Measurements from ENCODE around the gene P2RY8.
"Not testable (repeated sequence)": the region's sequence is repeated elsewhere in the genome, so short reads cannot be mapped to it uniquely, and the experiment has no call there.

The P2RY8 gene

DNA sequence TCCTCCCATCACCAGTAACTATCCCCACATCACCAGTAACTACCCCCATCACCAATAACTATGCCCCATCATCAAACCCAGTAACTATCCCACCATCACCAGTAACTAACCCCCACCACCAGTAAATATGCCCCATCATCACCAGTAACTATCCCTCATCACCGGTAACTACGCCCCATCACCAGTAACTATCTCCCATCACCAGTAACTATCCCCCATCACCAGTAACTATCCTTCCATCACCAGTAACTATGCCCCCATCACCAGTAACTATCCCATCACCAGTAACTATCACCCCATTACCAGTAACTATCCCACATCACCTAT is 87.2 kb downstream of the P2RY8 start:
- Histone ChIP-seq H3K36me3 (ENCODE audit: control insufficient read depth in 2 of 2, insufficient read depth in 1 of 2, low read length in 2 of 2) (peaks cover 0 to 14% of the 10 kb centered on the region in 2 experiments; a peak in 1 of 3 replicates), H3K27ac (ENCODE audit: extremely low read depth, low read depth, low read length) (no peak overlapping the region), H3K4me3 (ENCODE audit: low read depth, low read length) (no peak overlapping the region), H3K4me1 (ENCODE audit: control insufficient read depth, insufficient read depth, low read length) (no peaks in the 10 kb centered on the region), H3K9me3 (ENCODE audit: control insufficient read depth, insufficient read depth, low read depth, low read length) (no peaks in the 10 kb centered on the region)
- TF ChIP-seq GLIS1 (tag by site-specific recombination; IDR thresholded peaks at IDR 0.05) (no peak), ZNF514 (tag by site-specific recombination; IDR thresholded peaks at IDR 0.05) (no peak), ZNF549 (tag by site-specific recombination; IDR thresholded peaks at IDR 0.05) (no peak)
- ChIA-PET POLR2A (no interaction called here), CTCF (no interaction called here)

DNA sequence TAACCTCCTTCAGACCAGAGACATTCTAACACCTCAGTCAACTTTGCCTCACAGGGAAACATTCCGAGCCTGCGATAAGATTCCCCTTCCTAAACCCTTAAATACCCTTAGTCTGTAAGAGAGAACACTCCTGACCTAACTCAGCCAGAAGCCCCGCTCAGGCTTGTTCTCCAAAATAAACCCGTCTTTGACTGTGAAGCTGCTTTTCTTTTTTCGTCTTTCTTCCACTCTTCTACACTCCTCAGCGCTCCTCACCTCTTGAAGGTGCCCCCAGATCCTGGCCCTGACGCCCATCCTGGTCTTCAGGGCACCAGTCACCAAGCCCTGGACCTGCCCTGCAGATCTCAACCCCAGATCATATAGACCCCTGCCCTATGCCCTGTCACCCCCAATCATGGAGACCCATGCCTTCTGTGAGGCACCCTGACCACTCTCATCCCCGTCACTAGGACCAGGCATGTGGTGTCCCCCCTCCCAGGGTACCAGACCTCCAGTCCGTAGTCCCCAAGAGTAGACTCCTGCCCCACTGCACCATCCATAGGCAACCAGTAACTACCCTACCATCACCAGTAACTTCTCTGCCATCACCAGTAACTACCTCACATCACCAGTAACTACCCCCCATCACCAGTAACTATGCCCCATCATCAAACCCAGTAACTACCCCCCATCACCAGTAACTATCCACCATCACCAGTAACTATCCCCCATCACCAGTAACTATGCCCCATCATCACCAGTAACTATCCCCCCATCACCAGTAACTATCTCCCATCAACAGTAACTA is 87.8 kb downstream of the P2RY8 start:
- H3K4me1 ChIP-seq (ENCODE audit: control insufficient read depth, insufficient read depth, low read length), result no peaks in the 10 kb centered on the region
- CTCF ChIA-PET, result no interaction called here
- TF ChIP-seq, protein P1, sequence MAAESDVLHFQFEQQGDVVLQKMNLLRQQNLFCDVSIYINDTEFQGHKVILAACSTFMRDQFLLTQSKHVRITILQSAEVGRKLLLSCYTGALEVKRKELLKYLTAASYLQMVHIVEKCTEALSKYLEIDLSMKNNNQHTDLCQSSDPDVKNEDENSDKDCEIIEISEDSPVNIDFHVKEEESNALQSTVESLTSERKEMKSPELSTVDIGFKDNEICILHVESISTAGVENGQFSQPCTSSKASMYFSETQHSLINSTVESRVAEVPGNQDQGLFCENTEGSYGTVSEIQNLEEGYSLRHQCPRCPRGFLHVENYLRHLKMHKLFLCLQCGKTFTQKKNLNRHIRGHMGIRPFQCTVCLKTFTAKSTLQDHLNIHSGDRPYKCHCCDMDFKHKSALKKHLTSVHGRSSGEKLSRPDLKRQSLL (tag by site-specific recombination; IDR thresholded peaks at IDR 0.05), result no peak
- TF ChIP-seq ZNF354C (tag by site-specific recombination; IDR thresholded peaks at IDR 0.05; ENCODE audit: borderline replicate concordance, low read depth), result no peak
- TF ChIP-seq, protein P2, sequence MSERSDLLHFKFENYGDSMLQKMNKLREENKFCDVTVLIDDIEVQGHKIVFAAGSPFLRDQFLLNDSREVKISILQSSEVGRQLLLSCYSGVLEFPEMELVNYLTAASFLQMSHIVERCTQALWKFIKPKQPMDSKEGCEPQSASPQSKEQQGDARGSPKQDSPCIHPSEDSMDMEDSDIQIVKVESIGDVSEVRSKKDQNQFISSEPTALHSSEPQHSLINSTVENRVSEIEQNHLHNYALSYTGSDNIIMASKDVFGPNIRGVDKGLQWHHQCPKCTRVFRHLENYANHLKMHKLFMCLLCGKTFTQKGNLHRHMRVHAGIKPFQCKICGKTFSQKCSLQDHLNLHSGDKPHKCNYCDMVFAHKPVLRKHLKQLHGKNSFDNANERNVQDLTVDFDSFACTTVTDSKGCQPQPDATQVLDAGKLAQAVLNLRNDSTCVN (tag by site-specific recombination; optimal IDR thresholded peaks at IDR 0.05), result no peak
- TF ChIP-seq ZBTB21 (tag by site-specific recombination; IDR thresholded peaks at IDR 0.05), result no peak
- TF ChIP-seq ZNF37A (tag by site-specific recombination; IDR thresholded peaks at IDR 0.05), result no peak
- TF ChIP-seq, protein P3, sequence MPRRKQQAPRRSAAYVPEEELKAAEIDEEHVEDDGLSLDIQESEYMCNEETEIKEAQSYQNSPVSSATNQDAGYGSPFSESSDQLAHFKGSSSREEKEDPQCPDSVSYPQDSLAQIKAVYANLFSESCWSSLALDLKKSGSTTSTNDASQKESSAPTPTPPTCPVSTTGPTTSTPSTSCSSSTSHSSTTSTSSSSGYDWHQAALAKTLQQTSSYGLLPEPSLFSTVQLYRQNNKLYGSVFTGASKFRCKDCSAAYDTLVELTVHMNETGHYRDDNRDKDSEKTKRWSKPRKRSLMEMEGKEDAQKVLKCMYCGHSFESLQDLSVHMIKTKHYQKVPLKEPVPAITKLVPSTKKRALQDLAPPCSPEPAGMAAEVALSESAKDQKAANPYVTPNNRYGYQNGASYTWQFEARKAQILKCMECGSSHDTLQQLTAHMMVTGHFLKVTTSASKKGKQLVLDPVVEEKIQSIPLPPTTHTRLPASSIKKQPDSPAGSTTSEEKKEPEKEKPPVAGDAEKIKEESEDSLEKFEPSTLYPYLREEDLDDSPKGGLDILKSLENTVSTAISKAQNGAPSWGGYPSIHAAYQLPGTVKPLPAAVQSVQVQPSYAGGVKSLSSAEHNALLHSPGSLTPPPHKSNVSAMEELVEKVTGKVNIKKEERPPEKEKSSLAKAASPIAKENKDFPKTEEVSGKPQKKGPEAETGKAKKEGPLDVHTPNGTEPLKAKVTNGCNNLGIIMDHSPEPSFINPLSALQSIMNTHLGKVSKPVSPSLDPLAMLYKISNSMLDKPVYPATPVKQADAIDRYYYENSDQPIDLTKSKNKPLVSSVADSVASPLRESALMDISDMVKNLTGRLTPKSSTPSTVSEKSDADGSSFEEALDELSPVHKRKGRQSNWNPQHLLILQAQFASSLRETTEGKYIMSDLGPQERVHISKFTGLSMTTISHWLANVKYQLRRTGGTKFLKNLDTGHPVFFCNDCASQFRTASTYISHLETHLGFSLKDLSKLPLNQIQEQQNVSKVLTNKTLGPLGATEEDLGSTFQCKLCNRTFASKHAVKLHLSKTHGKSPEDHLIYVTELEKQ (tag by site-specific recombination; IDR thresholded peaks at IDR 0.05; ENCODE audit: borderline replicate concordance), result no peak
- TF ChIP-seq ZNF830 (tag by site-specific recombination; IDR thresholded peaks at IDR 0.05; ENCODE audit: low read depth), result no peak
- no peak for TF ChIP-seq ZNF214 (tag by site-specific recombination; IDR thresholded peaks at IDR 0.05; ENCODE audit: borderline replicate concordance)
- no peak for TF ChIP-seq YY1 (tag by site-specific recombination; IDR thresholded peaks at IDR 0.05)
- no peak for TF ChIP-seq FEZF1 (tag by site-specific recombination; IDR thresholded peaks at IDR 0.05)
- TF ChIP-seq ZNF561 (tag by site-specific recombination; IDR thresholded peaks at IDR 0.05; ENCODE audit: borderline replicate concordance), result no peak
- peaks cover 0 to 14% of the 10 kb centered on the region in 2 experiments; a peak in 1 of 3 replicates for H3K36me3 ChIP-seq (ENCODE audit: control insufficient read depth in 2 of 2, insufficient read depth in 1 of 2, low read length in 2 of 2)
- no peak overlapping the region for H3K4me3 ChIP-seq (ENCODE audit: low read depth, low read length)
- no peak overlapping the region for H3K27ac ChIP-seq (ENCODE audit: extremely low read depth, low read depth, low read length)
- H3K9me3 ChIP-seq (ENCODE audit: control insufficient read depth, insufficient read depth, low read depth, low read length), result no peaks in the 10 kb centered on the region
- POLR2A ChIA-PET, result no interaction called here

DNA sequence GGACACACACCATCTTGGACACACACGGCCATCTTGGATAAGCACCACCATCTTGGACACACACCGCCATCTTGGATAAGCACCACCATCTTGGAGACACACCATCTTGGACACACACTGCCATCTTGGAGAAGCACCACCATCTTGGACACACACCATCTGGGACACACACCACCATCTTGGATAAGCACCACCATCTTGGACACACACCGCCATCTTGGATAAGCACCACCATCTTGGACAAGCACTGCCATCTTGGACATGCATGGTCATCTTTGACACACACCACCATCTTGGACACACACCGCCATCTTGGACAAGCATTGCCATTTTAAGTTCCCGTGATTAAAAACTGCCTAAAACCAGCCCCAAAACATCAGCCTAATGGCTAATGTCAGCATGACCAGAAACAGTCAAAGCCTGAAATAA is 88.4 kb downstream of the P2RY8 start:
- H3K27ac ChIP-seq (ENCODE audit: extremely low read depth, low read depth, low read length); POLR2A ChIA-PET; H3K9me3 ChIP-seq (ENCODE audit: control insufficient read depth, insufficient read depth, low read depth, low read length); H3K4me3 ChIP-seq (ENCODE audit: low read depth, low read length); CTCF ChIA-PET; H3K4me1 ChIP-seq (ENCODE audit: control insufficient read depth, insufficient read depth, low read length): not testable (repeated sequence)
- TF ChIP-seq, protein P4, sequence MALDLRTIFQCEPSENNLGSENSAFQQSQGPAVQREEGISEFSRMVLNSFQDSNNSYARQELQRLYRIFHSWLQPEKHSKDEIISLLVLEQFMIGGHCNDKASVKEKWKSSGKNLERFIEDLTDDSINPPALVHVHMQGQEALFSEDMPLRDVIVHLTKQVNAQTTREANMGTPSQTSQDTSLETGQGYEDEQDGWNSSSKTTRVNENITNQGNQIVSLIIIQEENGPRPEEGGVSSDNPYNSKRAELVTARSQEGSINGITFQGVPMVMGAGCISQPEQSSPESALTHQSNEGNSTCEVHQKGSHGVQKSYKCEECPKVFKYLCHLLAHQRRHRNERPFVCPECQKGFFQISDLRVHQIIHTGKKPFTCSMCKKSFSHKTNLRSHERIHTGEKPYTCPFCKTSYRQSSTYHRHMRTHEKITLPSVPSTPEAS (tag by site-specific recombination; IDR thresholded peaks at IDR 0.05), result peak; percentile 10; the same call in 1 of the 2 replicates
- 0 out of 2 replicates have a peak, but pooled peaks have one; percentile 12 for TF ChIP-seq YY2 (tag by site-specific recombination; IDR thresholded peaks at IDR 0.05)
- peaks cover 0 to 15% of the 10 kb centered on the region in 2 experiments; a peak in 1 of 3 replicates for H3K36me3 ChIP-seq (ENCODE audit: control insufficient read depth in 2 of 2, insufficient read depth in 1 of 2, low read length in 2 of 2)

Data from HEK293 (cell line).